Effector memory CD8-positive, alpha-beta T cell (primary cell): ENCODE data around the gene ANO10.
A peak's percentile ranks its signal among the peaks of the same experiment; 100 is the strongest.

ENCODE experiments used
- ATAC-seq: fragments of 150-1000 bp; cut with Tn5 transposase; replicated peaks from 2 replicates; pipeline ENCODE4 v1.10.0; 2021; ENCODE audit warnings: mild to moderate bottlenecking, moderate library complexity
- DNase-seq, 3 experiments: peaks; one replicate each; pipeline ENCODE4 v3.0.0; 2021
- H3K27ac Mint-ChIP-seq, 2 donors: one replicate each; pipeline ENCODE4 v1.8.0; 2022; ENCODE audit warnings: mild to moderate bottlenecking in 2 of 2, mixed read lengths in 2 of 2, moderate library complexity in 2 of 2
- H3K27me3 Mint-ChIP-seq, 2 donors: one replicate each; pipeline ENCODE4 v1.8.0; 2022; ENCODE audit warnings: mixed read lengths in 2 of 2
- H3K36me3 Mint-ChIP-seq: one replicate; pipeline ENCODE4 v1.8.0; 2022; ENCODE audit warnings: mild to moderate bottlenecking, moderate library complexity, mixed read lengths; ENCODE audit not compliant: insufficient read depth
- H3K4me1 Mint-ChIP-seq, 2 donors: one replicate each; pipeline ENCODE4 v1.8.0; 2022; ENCODE audit warnings: low read depth in 2 of 2, mixed read lengths in 2 of 2
- H3K4me3 Mint-ChIP-seq, 2 donors: one replicate each; pipeline ENCODE4 v1.8.0; 2022; ENCODE audit warnings: mild to moderate bottlenecking in 2 of 2, mixed read lengths in 2 of 2, moderate library complexity in 2 of 2
- H3K9me3 Mint-ChIP-seq, 2 donors: one replicate each; pipeline ENCODE4 v1.8.0; 2022; ENCODE audit warnings: mixed read lengths in 2 of 2

Gene ANO10

GRCh38 chr3:43338295-43338694, 283.5 kb downstream of the ANO10 start:
- H3K27ac Mint-ChIP-seq, result peak overlapping the region in 1 of 2 donors; percentile 66
- no peak overlapping the region for H3K4me3 Mint-ChIP-seq
- no peaks in the 10 kb centered on the region for H3K27me3 Mint-ChIP-seq
- ATAC-seq (no peak), DNase-seq (no peak)
- peaks cover 0 to 12% of the 10 kb centered on the region in 2 donors for H3K9me3 Mint-ChIP-seq
- H3K4me1 Mint-ChIP-seq, result peaks cover 15 to 27% of the 10 kb centered on the region in 2 donors
- H3K36me3 Mint-ChIP-seq, result peaks cover 96% of the 10 kb centered on the region

- peak overlapping the region; percentile 59 to 90 for H3K27ac Mint-ChIP-seq
- peaks cover 86% of the 10 kb centered on the region for H3K36me3 Mint-ChIP-seq
- peaks cover 10 to 18% of the 10 kb centered on the region in 2 donors for H3K4me1 Mint-ChIP-seq
- H3K9me3 Mint-ChIP-seq, result peaks cover 0 to 12% of the 10 kb centered on the region in 2 donors
- ATAC-seq (no peak), DNase-seq (no peak)
- H3K4me3 Mint-ChIP-seq, result no peak overlapping the region
- no peaks in the 10 kb centered on the region for H3K27me3 Mint-ChIP-seq
Measured at GRCh38 chr3:43335799-43336198, 286.0 kb downstream of the ANO10 start.

GRCh38 chr3:43334976-43335375, 286.8 kb downstream of the ANO10 start:
- no peak overlapping the region for H3K27ac Mint-ChIP-seq
- H3K4me1 Mint-ChIP-seq, result peaks cover 9 to 22% of the 10 kb centered on the region in 2 donors
- ATAC-seq (no peak), DNase-seq (no peak)
- H3K27me3 Mint-ChIP-seq, result no peaks in the 10 kb centered on the region
- peaks cover 0 to 12% of the 10 kb centered on the region in 2 donors for H3K9me3 Mint-ChIP-seq
- peaks cover 80% of the 10 kb centered on the region for H3K36me3 Mint-ChIP-seq
- H3K4me3 Mint-ChIP-seq, result no peak overlapping the region

- peaks cover 28 to 51% of the 10 kb centered on the region in 2 donors for H3K4me1 Mint-ChIP-seq
- ATAC-seq (no peak), DNase-seq (no peak)
- H3K36me3 Mint-ChIP-seq, result peaks cover 53% of the 10 kb centered on the region
- peaks cover 0 to 8% of the 10 kb centered on the region in 2 donors for H3K9me3 Mint-ChIP-seq
- no peaks in the 10 kb centered on the region for H3K27me3 Mint-ChIP-seq
- H3K27ac Mint-ChIP-seq, result peak overlapping the region; percentile 6 to 32
- no peak overlapping the region for H3K4me3 Mint-ChIP-seq
Measured at GRCh38 chr3:43331381-43331780, 290.4 kb downstream of the ANO10 start.

GRCh38 chr3:43330981-43331380, 290.8 kb downstream of the ANO10 start:
- Mint-ChIP-seq H3K9me3 (peaks cover 0 to 5% of the 10 kb centered on the region in 2 donors), H3K4me1 (peaks cover 29 to 51% of the 10 kb centered on the region in 2 donors), H3K27me3 (no peaks in the 10 kb centered on the region), H3K27ac (peak overlapping the region in 1 of 2 donors; percentile 32), H3K4me3 (no peak overlapping the region), H3K36me3 (peaks cover 49% of the 10 kb centered on the region)
- DNase-seq, result no peak
- ATAC-seq, result no peak

GRCh38 chr3:43328653-43329052, 293.2 kb downstream of the ANO10 start:
- DNase-seq (no peak), ATAC-seq (no peak)
- H3K27me3 Mint-ChIP-seq, result no peaks in the 10 kb centered on the region
- peak overlapping the region; percentile 58 to 70 for H3K27ac Mint-ChIP-seq
- H3K36me3 Mint-ChIP-seq, result peaks cover 31% of the 10 kb centered on the region
- H3K4me1 Mint-ChIP-seq, result peaks cover 39 to 56% of the 10 kb centered on the region in 2 donors
- H3K9me3 Mint-ChIP-seq, result no peaks in the 10 kb centered on the region
- H3K4me3 Mint-ChIP-seq, result peak overlapping the region; percentile 5 to 34

GRCh38 chr3:43327582-43327979, 294.2 kb downstream of the ANO10 start:
- DNase-seq (no peak), ATAC-seq (peak; percentile 51)
- Mint-ChIP-seq H3K36me3 (peaks cover 24% of the 10 kb centered on the region), H3K4me3 (peak overlapping the region; percentile 48 to 54), H3K9me3 (no peaks in the 10 kb centered on the region), H3K27ac (peak overlapping the region; percentile 79 to 88), H3K27me3 (no peaks in the 10 kb centered on the region), H3K4me1 (peaks cover 39 to 56% of the 10 kb centered on the region in 2 donors)

- peak; percentile 66 for ATAC-seq
- H3K27ac Mint-ChIP-seq, result peak overlapping the region; percentile 79 to 88
- no peak for DNase-seq
- H3K27me3 Mint-ChIP-seq, result no peaks in the 10 kb centered on the region
- peaks cover 39 to 62% of the 10 kb centered on the region in 2 donors for H3K4me1 Mint-ChIP-seq
- no peaks in the 10 kb centered on the region for H3K9me3 Mint-ChIP-seq
- H3K4me3 Mint-ChIP-seq, result peak overlapping the region; percentile 48 to 54
- peaks cover 21% of the 10 kb centered on the region for H3K36me3 Mint-ChIP-seq
Measured at GRCh38 chr3:43326891-43327581, 294.8 kb downstream of the ANO10 start.

GRCh38 chr3:43323541-43323940, 298.3 kb downstream of the ANO10 start:
- peak overlapping the region; percentile 19 to 32 for H3K27ac Mint-ChIP-seq
- H3K4me1 Mint-ChIP-seq, result peaks cover 47 to 64% of the 10 kb centered on the region in 2 donors
- no peaks in the 10 kb centered on the region for H3K27me3 Mint-ChIP-seq
- DNase-seq (no peak), ATAC-seq (no peak)
- no peaks in the 10 kb centered on the region for H3K9me3 Mint-ChIP-seq
- no peak overlapping the region for H3K4me3 Mint-ChIP-seq
- H3K36me3 Mint-ChIP-seq, result peaks cover 32% of the 10 kb centered on the region

- Mint-ChIP-seq H3K9me3 (no peaks in the 10 kb centered on the region), H3K36me3 (peaks cover 36% of the 10 kb centered on the region), H3K4me1 (peaks cover 37 to 58% of the 10 kb centered on the region in 2 donors), H3K4me3 (peak overlapping the region; percentile 4 to 14), H3K27ac (peak overlapping the region; percentile 78 to 89), H3K27me3 (no peaks in the 10 kb centered on the region)
- ATAC-seq (peak; percentile 24), DNase-seq (no peak)
Measured at GRCh38 chr3:43320288-43320687, 301.5 kb downstream of the ANO10 start.

- H3K4me3 Mint-ChIP-seq, result peak overlapping the region; percentile 14 to 60
- H3K36me3 Mint-ChIP-seq, result peaks cover 32% of the 10 kb centered on the region
- no peaks in the 10 kb centered on the region for H3K9me3 Mint-ChIP-seq
- ATAC-seq (no peak), DNase-seq (no peak)
- H3K27ac Mint-ChIP-seq, result peak overlapping the region; percentile 78 to 89
- H3K27me3 Mint-ChIP-seq, result no peaks in the 10 kb centered on the region
- peaks cover 37 to 62% of the 10 kb centered on the region in 2 donors for H3K4me1 Mint-ChIP-seq
Measured at GRCh38 chr3:43319794-43320193, 302.0 kb downstream of the ANO10 start.

- Mint-ChIP-seq H3K9me3 (no peaks in the 10 kb centered on the region), H3K27ac (peak overlapping the region; percentile 78 to 89), H3K27me3 (no peaks in the 10 kb centered on the region), H3K4me1 (peaks cover 38 to 64% of the 10 kb centered on the region in 2 donors), H3K36me3 (peaks cover 32% of the 10 kb centered on the region), H3K4me3 (peak overlapping the region in 1 of 2 donors; percentile 60)
- no peak for ATAC-seq
- no peak for DNase-seq
Measured at GRCh38 chr3:43319376-43319775, 302.4 kb downstream of the ANO10 start.

- H3K27ac Mint-ChIP-seq, result peak overlapping the region; percentile 36 to 87
- peaks cover 38% of the 10 kb centered on the region for H3K36me3 Mint-ChIP-seq
- DNase-seq, result no peak
- no peaks in the 10 kb centered on the region for H3K9me3 Mint-ChIP-seq
- no peak for ATAC-seq
- H3K4me3 Mint-ChIP-seq, result peak overlapping the region; percentile 0 to 5
- H3K27me3 Mint-ChIP-seq, result no peaks in the 10 kb centered on the region
- peaks cover 37 to 73% of the 10 kb centered on the region in 2 donors for H3K4me1 Mint-ChIP-seq
Measured at GRCh38 chr3:43317461-43318316, 304.1 kb downstream of the ANO10 start.
